T-helper 2 cell treated with Interferon-gamma antibody and Interleukin-4, amounts not matched to agents 5 μg/mL and 100 μg/mL, for 36 hours (primary cell): ENCODE results near the gene KLK5.

ENCODE experiments used
- DNase-seq: peaks from one replicate; pipeline ENCODE4 v3.0.0; 2021; ENCODE audit warnings: low spot score
- H3K27ac Mint-ChIP-seq: one replicate; pipeline ENCODE4 v1.8.0; 2021; ENCODE audit warnings: mild to moderate bottlenecking, mixed read lengths
- H3K27me3 Mint-ChIP-seq: one replicate; pipeline ENCODE4 v1.8.0; 2021; ENCODE audit warnings: low read depth, mixed read lengths
- H3K36me3 Mint-ChIP-seq: one replicate; pipeline ENCODE4 v1.8.0; 2021; ENCODE audit warnings: low read depth, mixed read lengths
- H3K4me1 Mint-ChIP-seq: one replicate; pipeline ENCODE4 v1.8.0; 2021; ENCODE audit warnings: low read depth, mixed read lengths
- H3K4me3 Mint-ChIP-seq: one replicate; pipeline ENCODE4 v1.8.0; 2022; ENCODE audit warnings: mild to moderate bottlenecking, moderate library complexity, mixed read lengths
- H3K9me3 Mint-ChIP-seq: one replicate; pipeline ENCODE4 v1.8.0; 2021; ENCODE audit warnings: mixed read lengths

The KLK5 gene

DNA sequence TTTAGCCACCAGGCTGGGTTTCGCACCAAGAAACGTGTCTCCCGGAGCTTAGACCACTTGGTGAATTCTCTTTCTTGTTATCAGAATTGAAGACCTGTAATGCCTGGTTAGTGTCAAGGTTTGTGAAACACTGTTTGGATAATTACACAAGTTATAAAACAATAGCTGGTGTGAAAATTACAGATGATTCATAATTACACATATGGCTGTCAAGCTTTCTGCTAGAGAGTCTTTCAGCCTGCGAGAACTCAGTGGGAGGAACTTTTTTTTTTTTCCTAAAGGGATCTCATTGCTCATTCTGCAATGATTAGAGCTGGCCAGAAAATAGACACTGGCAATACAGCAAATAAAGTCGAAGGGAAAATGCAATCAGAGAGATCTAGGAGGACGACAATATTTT, 28.3 kb downstream of the KLK5 start:
- H3K36me3 Mint-ChIP-seq: no peaks in the 10 kb centered on the region
- no peak overlapping the region for H3K4me3 Mint-ChIP-seq
- DNase-seq: no peak
- peaks cover 9% of the 10 kb centered on the region for H3K4me1 Mint-ChIP-seq
- H3K27me3 Mint-ChIP-seq: peaks cover 13% of the 10 kb centered on the region
- H3K27ac Mint-ChIP-seq: no peak overlapping the region
- no peaks in the 10 kb centered on the region for H3K9me3 Mint-ChIP-seq

DNA sequence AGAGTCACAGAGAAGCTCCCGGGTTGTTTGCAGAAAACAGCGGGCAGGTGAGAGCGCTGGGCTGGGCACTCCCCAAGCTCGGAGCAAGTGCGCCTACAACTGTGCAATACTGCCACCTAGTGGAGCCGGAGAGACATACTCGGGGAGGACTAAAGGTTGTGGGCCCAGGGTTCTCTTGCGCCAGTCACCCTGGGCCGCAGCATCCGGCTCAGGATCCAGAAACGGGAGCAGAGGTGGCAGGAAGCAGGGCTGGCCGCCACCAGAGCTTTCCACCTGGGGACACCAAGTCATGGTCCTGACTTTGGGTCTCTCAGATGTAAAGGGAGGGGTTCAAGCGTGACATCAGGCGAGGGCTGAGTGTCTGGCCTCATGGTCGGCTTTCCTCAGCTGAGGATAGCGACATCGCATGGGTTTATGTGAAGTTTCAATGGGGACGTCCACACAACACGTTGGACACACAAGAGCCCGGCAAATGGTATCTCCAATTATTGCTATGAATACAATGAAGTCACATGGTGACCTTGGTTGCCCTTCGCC, 30.5 kb downstream of the KLK5 start:
- H3K36me3 Mint-ChIP-seq: no peaks in the 10 kb centered on the region
- H3K27ac Mint-ChIP-seq: no peak overlapping the region
- peaks cover 15% of the 10 kb centered on the region for H3K27me3 Mint-ChIP-seq
- H3K4me3 Mint-ChIP-seq: no peak overlapping the region
- peak; percentile 74 for DNase-seq
- peaks cover 9% of the 10 kb centered on the region for H3K4me1 Mint-ChIP-seq
- H3K9me3 Mint-ChIP-seq: no peaks in the 10 kb centered on the region

GRCh38 chr19:50921426-50922316, 31.2 kb downstream of the KLK5 start:
- no peak overlapping the region for H3K4me3 Mint-ChIP-seq
- no peaks in the 10 kb centered on the region for H3K36me3 Mint-ChIP-seq
- H3K4me1 Mint-ChIP-seq: peaks cover 9% of the 10 kb centered on the region
- no peak overlapping the region for H3K27ac Mint-ChIP-seq
- H3K27me3 Mint-ChIP-seq: peaks cover 18% of the 10 kb centered on the region
- H3K9me3 Mint-ChIP-seq: no peaks in the 10 kb centered on the region
- DNase-seq: no peak

DNA sequence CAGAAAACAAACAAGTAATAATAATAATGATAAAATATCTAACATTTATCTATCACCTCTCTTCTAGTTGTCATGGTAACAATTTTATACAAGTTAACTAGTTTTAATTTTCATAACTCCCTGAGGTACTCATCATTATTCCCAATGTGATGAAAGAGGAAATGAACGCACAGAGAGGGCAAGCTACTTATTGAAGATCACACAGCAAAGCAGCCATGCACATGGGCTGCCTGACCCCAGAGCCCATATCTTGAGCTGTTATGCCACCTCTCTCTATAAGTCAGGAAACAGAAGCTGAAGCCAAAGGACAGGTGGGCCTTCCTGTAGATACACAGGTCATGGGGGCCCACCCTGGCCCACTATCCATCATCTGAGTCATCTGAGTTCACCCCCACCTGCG, 36.8 kb downstream of the KLK5 start:
- Mint-ChIP-seq H3K4me1 (no peaks in the 10 kb centered on the region), H3K9me3 (no peaks in the 10 kb centered on the region), H3K27ac (no peak overlapping the region), H3K27me3 (peaks cover 9% of the 10 kb centered on the region), H3K4me3 (no peak overlapping the region), H3K36me3 (no peaks in the 10 kb centered on the region)
- DNase-seq: no peak

GRCh38 chr19:50912727-50913716, 39.8 kb downstream of the KLK5 start:
- peaks cover 5% of the 10 kb centered on the region for H3K4me1 Mint-ChIP-seq
- H3K4me3 Mint-ChIP-seq: no peak overlapping the region
- no peak overlapping the region for H3K27ac Mint-ChIP-seq
- H3K9me3 Mint-ChIP-seq: no peaks in the 10 kb centered on the region
- peaks cover 32% of the 10 kb centered on the region for H3K27me3 Mint-ChIP-seq
- DNase-seq: peak; percentile 56
- H3K36me3 Mint-ChIP-seq: no peaks in the 10 kb centered on the region

DNA sequence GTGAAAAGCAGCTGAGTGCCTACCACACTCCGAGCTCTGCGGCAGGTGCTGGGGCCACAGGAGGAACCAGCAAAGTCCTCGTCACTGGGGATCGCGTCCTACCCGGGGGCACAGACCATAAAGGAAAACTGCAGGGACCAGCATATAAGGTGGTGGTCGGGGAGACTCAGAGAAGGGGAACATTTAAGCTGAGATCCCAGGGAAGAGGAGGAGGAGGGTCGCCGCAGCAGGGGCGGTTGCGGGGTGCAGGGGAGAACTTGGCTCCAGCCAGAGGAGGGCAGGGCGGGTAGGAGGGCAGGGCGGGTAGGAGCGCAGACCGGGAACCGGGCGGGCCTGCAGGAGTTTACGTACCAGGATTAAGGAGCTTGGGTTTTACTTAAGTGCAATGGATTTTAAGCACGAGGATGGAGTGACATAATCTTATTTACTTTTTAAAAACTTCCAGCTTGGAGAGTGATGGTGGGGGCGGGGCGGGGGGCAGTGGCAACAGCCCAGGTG, 40.7 kb downstream of the KLK5 start:
- Mint-ChIP-seq H3K4me1 (peaks cover 5% of the 10 kb centered on the region), H3K27me3 (peaks cover 33% of the 10 kb centered on the region), H3K4me3 (no peak overlapping the region), H3K9me3 (no peaks in the 10 kb centered on the region), H3K36me3 (no peaks in the 10 kb centered on the region), H3K27ac (no peak overlapping the region)
- no peak for DNase-seq

DNA sequence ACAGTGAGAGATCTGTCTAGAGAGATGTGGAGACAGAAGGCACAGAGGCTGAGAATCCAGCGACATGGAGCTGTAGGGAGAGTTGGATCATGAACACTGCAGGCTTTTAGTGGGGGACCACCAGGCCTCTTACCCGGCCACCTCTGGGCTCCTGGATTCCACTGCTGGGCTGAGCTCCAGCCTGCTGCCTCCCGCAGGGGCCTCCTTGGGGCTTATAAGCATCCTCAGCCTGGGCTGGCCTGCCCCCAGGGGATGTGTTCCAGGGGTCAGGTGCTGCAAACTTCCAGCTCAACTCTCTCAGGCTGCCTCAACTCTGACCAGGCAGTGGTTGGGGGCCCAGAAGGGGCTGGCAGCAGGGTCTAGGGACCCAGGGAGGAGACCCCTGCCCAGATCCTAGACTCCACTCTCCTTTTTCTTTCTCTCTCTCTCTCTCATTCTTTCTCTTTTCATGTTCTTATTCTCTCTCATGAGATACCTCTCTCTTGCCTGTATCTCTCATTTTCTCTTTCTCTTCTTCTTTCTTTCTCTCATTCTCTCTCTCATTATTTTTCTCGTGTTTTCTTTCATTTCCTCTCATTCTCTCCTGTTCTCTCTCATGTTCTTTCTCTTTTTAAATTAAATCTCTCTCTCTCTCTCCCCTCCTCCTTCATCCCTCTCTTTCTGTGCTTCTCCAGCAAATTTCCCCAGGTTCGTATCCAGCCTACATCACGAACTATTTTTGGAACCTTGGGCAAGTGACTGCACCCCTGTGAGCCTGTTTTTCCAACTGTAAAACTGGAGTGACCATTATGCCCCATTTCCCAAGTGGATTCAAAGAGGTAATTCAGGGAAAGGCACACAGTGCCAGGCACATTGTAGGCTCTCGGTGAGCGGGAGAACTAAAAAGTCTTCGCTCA, 41.4 kb downstream of the KLK5 start, which contains the start of gene KLK4:
Gene KLK4, minus strand, starts transcription at position 190 of the 896 bp plus-strand sequence. CDS start 657 bp downstream, outside the sequence.
- H3K9me3 Mint-ChIP-seq: no peaks in the 10 kb centered on the region
- no peak within 1 kb of the TSS for H3K4me3 Mint-ChIP-seq
- DNase-seq: no peak
- H3K36me3 Mint-ChIP-seq: no peaks in the 10 kb centered on the region
- H3K4me1 Mint-ChIP-seq: peaks cover 5% of the 10 kb centered on the region
- H3K27me3 Mint-ChIP-seq: peaks cover 30% of the 10 kb centered on the region
- H3K27ac Mint-ChIP-seq: no peak within 1 kb of the TSS

DNA sequence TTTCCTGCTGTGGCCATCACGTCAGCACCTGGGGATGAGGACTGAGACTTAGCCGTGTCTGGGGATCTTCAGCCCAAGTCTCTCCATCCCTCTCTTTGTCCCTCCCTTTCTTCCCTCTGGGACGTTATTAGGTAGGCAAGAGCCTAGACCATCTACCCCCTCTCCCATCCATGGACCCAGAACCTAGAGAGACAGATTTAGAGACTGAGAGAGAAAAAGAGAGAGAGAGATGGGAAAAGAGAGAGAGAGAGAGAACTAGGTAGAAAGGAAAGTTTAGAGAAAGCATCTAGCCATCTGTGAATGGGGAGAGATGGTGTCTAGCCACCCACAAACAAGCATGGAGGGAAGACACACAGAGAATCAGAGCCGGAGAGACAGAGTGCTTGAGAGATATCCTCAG, 42.1 kb downstream of the KLK5 start:
- H3K27me3 Mint-ChIP-seq: peaks cover 30% of the 10 kb centered on the region
- no peak overlapping the region for H3K27ac Mint-ChIP-seq
- no peaks in the 10 kb centered on the region for H3K36me3 Mint-ChIP-seq
- no peaks in the 10 kb centered on the region for H3K9me3 Mint-ChIP-seq
- DNase-seq: no peak
- peaks cover 5% of the 10 kb centered on the region for H3K4me1 Mint-ChIP-seq
- no peak overlapping the region for H3K4me3 Mint-ChIP-seq

DNA sequence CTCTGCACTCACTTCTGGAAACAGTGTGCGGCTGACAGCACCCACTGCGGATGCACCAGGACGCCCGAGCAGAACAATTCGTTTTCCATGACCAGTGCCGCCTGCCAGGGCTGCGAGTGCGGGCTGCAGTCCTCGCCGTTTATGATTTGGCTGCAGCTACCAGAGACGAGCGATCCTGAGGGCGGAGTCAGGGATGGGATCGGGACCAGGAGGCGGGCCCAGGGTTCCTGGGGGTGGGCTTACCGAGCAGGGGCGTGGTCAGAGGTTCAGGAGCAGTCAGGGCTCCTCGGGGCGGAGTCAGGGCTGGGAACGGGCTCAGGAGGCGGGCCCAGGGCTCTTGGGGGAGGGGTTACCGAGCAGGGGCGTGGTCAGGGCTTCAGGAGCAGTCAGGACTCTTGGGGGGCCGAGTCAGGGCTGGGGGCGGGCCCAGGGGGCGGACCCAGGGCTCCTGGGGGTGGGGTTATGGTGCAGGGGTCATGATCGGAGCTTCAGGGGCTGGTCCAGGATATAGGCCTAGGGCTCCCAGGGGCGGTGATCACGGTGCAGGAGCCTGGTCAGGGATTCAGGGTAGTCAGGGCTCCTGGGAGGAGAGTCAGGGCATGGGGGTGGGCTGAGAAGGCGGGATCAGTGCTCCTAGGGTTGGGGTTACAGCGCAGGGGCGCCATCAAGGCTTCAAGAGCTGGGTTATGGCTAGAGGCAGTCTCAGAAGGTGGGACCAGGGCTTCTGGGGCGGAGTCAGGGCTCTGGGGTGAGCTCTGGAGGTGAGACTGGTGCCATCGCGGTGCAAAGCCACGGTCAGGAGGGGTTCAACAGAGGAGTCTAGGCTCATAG, 43.4 kb downstream of the KLK5 start:
- peaks cover 30% of the 10 kb centered on the region for H3K27me3 Mint-ChIP-seq
- H3K4me1 Mint-ChIP-seq: peaks cover 5% of the 10 kb centered on the region
- H3K9me3 Mint-ChIP-seq: no peaks in the 10 kb centered on the region
- H3K27ac Mint-ChIP-seq: no peak overlapping the region
- DNase-seq: peak; percentile 44
- no peaks in the 10 kb centered on the region for H3K36me3 Mint-ChIP-seq
- peak overlapping the region; percentile 55 for H3K4me3 Mint-ChIP-seq

DNA sequence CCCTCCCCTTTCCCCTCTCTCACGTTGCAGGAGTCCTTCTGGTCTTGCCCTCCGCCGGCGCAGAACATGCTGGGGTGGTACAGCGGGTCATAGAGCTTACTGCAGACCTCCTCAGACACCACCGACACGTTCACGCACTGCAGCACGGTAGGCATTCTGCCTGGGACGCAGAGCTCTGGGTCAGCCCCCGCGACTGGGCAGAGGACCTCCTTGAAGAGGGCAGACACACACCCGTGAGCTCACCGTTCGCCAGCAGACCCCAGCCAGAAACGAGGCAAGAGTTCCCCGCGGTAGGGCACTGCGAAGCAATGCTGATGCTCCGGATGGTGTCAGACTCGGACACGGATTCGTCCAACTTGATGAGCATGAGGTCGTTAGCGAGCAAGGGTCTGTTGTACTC, 44.5 kb downstream of the KLK5 start:
- no peak overlapping the region for H3K4me3 Mint-ChIP-seq
- peaks cover 5% of the 10 kb centered on the region for H3K4me1 Mint-ChIP-seq
- no peak for DNase-seq
- H3K36me3 Mint-ChIP-seq: no peaks in the 10 kb centered on the region
- peaks cover 30% of the 10 kb centered on the region for H3K27me3 Mint-ChIP-seq
- H3K9me3 Mint-ChIP-seq: no peaks in the 10 kb centered on the region
- no peak overlapping the region for H3K27ac Mint-ChIP-seq

DNA sequence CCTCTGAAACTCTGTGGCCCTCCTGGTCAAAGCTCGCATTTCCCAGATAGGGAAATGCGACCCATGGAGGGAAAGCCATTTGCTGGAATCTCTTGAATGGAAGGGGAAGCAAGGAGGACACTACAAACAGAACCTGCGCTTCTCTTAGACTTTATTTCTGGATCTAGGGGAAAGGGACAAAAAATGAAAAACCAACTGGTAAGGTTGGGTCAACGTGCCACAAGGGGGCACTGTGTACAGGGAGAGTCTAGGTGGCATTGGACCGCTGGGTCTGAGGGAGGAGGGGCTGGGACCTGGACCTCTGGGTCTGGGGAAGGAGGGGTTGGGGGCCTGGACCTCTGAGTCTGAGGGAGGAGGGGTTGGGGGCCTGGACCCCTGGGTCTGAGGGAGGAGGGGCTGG, 46.6 kb downstream of the KLK5 start:
- Mint-ChIP-seq H3K27me3 (peaks cover 30% of the 10 kb centered on the region), H3K4me1 (peaks cover 5% of the 10 kb centered on the region), H3K27ac (no peak overlapping the region), H3K9me3 (no peaks in the 10 kb centered on the region), H3K4me3 (no peak overlapping the region), H3K36me3 (no peaks in the 10 kb centered on the region)
- no peak for DNase-seq

DNA sequence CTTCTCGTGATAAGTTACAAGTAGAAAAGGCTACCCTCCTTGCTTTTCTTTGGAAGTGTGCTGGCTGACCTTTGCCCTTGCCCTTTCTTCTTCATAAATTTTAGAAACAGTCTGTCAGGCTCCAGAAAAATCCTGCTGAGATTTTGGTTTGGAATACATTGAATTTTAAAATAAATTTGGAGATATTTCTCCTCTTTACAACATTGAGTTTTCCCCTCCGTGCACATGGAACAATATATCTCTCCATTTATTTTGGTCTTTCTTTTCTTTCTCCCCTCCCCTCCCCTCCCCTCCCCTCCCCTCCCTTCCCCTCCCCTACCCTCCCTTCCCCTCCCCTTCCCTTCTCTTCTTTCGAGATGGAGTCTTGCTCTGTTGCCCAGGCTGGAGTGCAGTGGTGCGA, 50.2 kb downstream of the KLK5 start:
- no peaks in the 10 kb centered on the region for H3K27me3 Mint-ChIP-seq
- no peak overlapping the region for H3K4me3 Mint-ChIP-seq
- H3K4me1 Mint-ChIP-seq: no peaks in the 10 kb centered on the region
- no peaks in the 10 kb centered on the region for H3K36me3 Mint-ChIP-seq
- H3K27ac Mint-ChIP-seq: no peak overlapping the region
- H3K9me3 Mint-ChIP-seq: no peaks in the 10 kb centered on the region
- no peak for DNase-seq
